Amygdala (tissue), 56 donors: ENCODE measurements around the gene TRIM60.
"Not testable (repeated sequence)": the region's sequence is repeated elsewhere in the genome, so short reads cannot be mapped to it uniquely, and the experiment has no call there.

Experiments
- DNase-seq, 56 donors: peaks; one replicate each; lab custom pipeline; 2025; lab: John Stamatoyannopoulos, UW

TRIM60 gene

GRCh38 chr4:165031436-165032211 lies at the start of gene TRIM60:
Gene TRIM60 (plus strand): TSS chr4:165031999. CDS start chr4:165040073, 8,074 bp downstream.
- DNase-seq, result no peak

GRCh38 chr4:164989471-164989870 lies 42.3 kb upstream of the TRIM60 start:
- DNase-seq, result no peak

- DNase-seq, result not testable (repeated sequence)
Measured at GRCh38 chr4:164990786-164991185, 41.0 kb upstream of the TRIM60 start.

GRCh38 chr4:164996123-164996522 lies 35.7 kb upstream of the TRIM60 start:
- DNase-seq, result not testable (repeated sequence)

GRCh38 chr4:164997324-164997723 lies 34.5 kb upstream of the TRIM60 start:
- DNase-seq, result peak in 5 of 56 donors; percentile 3 to 26 (median 7)

- peak in 14 of 56 donors; percentile 2 to 78 (median 12) for DNase-seq
Measured at GRCh38 chr4:164997941-164998340, 33.9 kb upstream of the TRIM60 start.

GRCh38 chr4:164998526-164999080 lies 33.2 kb upstream of the TRIM60 start:
- peak in 23 of 56 donors; percentile 3 to 51 (median 12) for DNase-seq

GRCh38 chr4:165001957-165002356 lies 29.8 kb upstream of the TRIM60 start:
- not testable (repeated sequence) for DNase-seq

- DNase-seq, result no peak
Measured at GRCh38 chr4:165005352-165005925, 26.4 kb upstream of the TRIM60 start.

- no peak for DNase-seq
Measured at GRCh38 chr4:165006456-165006855, 25.3 kb upstream of the TRIM60 start.

GRCh38 chr4:165006886-165007285 lies 24.9 kb upstream of the TRIM60 start:
- DNase-seq, result no peak

GRCh38 chr4:165009493-165010227 lies 22.1 kb upstream of the TRIM60 start:
- no peak for DNase-seq

- DNase-seq, result no peak
Measured at GRCh38 chr4:165010487-165010886, 21.3 kb upstream of the TRIM60 start.

- DNase-seq, result no peak
Measured at GRCh38 chr4:165010991-165011390, 20.8 kb upstream of the TRIM60 start.

- DNase-seq, result no peak
Measured at GRCh38 chr4:165011403-165011802, 20.4 kb upstream of the TRIM60 start.

GRCh38 chr4:165013691-165014090 lies 18.1 kb upstream of the TRIM60 start:
- DNase-seq, result no peak

- DNase-seq, result no peak
Measured at GRCh38 chr4:165016971-165017370, 14.8 kb upstream of the TRIM60 start.

GRCh38 chr4:165019995-165020394 lies 11.8 kb upstream of the TRIM60 start:
- not testable (repeated sequence) for DNase-seq

- not testable (repeated sequence) for DNase-seq
Measured at GRCh38 chr4:165025782-165026181, 6.0 kb upstream of the TRIM60 start.

- DNase-seq, result peak in 6 of 56 donors; percentile 3 to 44 (median 25)
Measured at GRCh38 chr4:165027762-165028402, 3.9 kb upstream of the TRIM60 start.
